NCI-H1417 (cell line): Measurements from ENCODE around the gene FLRT2.

ENCODE experiments used
- DNase-seq, 3 experiments: peaks; one replicate each; lab custom pipeline; 2025; lab: John Stamatoyannopoulos, UW

FLRT2 gene

GRCh38 chr14:85596562-85596961 is 66.6 kb downstream of the FLRT2 start:
- peak in 2 of 3 experiments; percentile 69 to 91 for DNase-seq

DNA sequence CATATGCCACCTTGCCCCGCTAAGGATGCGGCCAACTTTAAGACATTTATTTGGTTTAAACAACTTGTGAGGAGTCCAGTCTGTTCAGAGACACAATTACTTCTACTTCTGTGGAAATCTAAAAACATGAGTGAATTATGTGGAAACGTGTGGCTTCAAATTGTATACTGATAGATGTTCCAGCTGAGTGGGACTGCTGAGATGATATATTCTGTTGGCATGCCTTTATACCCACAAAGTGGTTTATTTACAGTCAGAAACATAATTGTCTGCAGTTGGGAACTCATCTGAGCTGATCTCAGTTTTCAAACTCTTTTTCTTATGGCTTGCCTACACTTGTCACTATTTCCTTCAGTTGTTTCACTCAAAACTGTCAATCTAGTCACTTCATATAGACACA is 67.8 kb downstream of the FLRT2 start:
- peak in 1 of 3 experiments; percentile 28 for DNase-seq

- no peak for DNase-seq
Measured at GRCh38 chr14:85599939-85600338, 70.0 kb downstream of the FLRT2 start.

GRCh38 chr14:85601246-85601645 is 71.3 kb downstream of the FLRT2 start:
- peak; percentile 74 to 95 (median 85) for DNase-seq

DNA sequence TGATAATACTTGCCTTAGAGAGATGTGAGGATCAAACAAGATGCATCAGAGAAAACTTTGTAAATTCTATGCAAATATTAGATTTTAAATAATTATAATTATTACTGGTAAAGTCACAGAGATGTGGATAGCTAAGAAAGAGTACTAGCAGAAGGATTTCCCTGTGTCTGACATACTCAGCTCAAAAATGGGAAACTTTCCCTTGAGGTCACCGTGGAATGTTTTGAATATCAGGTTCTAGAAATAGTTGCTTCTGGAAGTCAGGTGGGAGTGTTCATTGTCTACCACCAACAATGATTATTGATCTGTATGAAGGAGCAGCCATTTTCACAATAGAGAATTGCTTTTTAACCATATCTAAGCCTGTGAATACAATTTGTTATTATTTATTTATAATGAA is 71.7 kb downstream of the FLRT2 start:
- DNase-seq, result no peak

DNA sequence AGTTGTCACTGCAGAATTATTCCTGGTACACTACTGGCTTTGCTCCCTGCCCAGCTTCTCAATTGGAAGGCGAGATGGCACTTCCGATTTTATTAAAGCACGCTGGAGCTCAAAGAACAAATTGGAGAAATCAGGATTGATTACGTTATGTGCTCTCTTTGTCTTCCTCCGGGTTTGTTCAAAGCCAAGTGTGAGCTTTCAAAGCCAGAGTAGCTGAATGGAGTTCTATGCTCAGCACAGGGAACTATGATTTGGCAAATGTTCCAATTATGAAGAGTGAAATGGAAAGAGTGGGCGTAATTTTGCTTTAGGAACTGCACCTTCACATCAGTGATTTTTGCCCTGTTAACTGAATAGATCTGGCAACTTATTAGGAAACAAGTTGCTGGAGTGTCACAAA is 72.4 kb downstream of the FLRT2 start:
- DNase-seq, result no peak

DNA sequence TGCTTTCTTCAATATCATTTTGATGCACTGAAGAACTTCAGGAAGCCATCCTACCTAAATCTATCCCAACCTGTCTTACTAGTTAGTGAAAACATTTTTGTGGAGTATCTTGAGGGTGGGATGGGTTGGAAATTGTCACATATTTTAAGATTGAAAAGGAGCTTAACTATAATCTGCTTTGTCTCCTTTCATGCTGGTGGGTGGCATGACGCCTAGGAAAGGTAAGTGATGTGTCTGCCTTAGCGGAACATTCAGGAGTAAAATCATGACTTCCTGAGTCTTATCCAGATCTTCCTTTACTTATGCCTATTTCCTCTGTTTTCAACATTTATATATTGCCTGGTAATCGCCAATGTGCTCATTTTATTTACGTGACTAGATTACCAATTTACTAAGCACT is 74.1 kb downstream of the FLRT2 start:
- DNase-seq, result no peak

DNA sequence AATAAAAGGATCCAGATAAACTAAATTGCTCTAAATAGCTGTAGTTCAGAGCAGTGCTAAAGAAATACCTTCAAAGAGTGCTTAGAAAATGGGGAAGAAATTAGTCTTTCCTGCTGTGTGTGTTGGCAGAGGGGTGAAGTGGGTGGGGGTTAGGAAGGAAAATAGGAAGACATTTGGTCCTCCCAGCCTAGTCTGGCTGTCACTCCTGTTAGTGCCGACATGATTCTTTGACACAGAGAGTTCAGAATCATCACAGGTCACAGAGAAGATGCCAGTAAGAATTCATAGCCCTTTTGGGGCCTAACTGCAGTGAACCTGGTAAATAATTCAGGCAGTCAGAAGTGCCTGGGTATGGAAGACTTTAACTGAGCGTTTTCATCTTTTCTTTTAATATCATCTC is 74.8 kb downstream of the FLRT2 start:
- no peak for DNase-seq

DNA sequence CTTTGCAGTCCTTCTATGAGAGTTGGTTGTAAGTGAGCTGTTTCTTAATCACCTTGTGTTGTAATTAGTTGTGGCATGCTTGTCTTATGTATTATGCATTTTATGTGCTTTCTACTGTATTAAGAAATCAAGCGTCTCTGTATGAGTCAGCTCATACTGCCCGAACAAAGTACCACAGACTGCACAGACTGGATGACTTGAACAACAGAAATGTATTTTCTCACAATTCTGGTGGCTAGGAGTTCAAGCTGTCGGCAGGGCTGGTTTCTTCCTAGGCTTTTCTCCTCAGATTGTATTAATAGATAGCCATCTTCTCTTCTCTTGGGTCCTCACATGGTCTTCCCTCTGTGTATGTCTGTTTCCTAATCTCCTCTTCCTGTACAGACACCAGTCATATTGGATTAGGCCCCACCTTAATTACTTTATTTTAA is 77.7 kb downstream of the FLRT2 start:
- no peak for DNase-seq

GRCh38 chr14:85613496-85613895 is 83.6 kb downstream of the FLRT2 start:
- no peak for DNase-seq

DNA sequence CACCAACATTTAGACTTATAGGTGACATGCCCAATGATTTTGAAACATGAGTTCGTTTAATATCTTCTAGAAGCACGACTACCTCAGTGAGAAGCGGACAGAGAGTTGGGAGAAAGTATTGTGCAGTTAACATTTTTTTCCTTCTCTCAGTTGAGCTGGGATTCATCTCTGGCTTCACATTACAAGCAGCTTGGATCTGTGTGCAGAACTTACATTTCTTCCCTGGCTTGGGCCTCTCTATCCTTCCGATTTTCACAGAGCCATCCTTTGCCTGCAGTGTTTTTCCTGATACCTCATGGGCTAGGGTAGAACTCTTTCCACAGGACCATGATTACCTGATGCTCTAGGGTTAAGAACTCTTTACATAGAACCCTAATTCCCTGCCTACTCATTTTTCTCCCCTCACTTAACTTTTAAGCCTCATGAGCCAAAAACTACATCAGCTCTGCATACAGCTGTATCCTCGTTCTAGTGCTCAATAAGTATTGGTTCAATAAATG is 86.5 kb downstream of the FLRT2 start:
- no peak for DNase-seq

- DNase-seq, result no peak
Measured at GRCh38 chr14:85616886-85617285, 86.9 kb downstream of the FLRT2 start.

GRCh38 chr14:85617791-85618190 is 87.8 kb downstream of the FLRT2 start:
- DNase-seq, result peak in 2 of 3 experiments; percentile 14 to 53

DNA sequence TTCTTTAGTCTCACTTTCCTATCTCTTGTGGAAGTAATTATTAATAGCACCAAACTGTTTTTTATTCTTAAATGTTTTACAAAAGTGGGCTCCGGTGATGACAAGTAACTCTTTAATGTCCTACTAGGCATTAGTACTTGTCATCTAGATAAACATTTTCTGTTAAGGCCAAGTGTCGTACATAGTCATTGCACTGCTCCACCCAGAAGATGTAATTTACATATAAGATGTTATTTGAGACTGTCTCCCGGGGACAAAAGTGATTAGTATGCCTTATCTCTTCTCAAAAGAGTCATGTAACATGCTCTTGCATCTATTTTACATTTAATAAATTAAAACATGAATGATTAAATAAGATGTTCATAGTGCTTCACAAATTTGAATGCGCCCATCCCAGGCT is 88.4 kb downstream of the FLRT2 start:
- no peak for DNase-seq

DNA sequence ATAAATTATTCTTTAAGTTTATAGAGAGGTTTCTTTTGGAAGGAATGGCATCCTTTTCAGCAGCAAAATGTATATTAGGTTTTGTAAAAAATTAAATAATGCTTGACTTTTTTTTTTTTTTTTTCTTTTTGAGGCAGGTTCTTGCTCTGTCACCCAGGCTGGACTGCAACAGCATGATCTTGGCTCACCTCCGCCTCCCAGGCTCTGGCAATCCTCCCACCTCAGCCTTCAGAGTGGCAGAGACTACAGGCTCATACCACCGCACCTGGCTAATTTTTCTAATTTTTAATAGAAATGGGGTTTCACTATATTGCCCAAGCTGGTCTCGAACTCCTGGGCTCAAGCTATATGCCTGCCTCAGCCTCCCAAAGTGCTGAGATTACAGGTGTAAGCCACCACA is 89.0 kb downstream of the FLRT2 start:
- DNase-seq, result no peak

- no peak for DNase-seq
Measured at GRCh38 chr14:85619851-85620250, 89.9 kb downstream of the FLRT2 start.

DNA sequence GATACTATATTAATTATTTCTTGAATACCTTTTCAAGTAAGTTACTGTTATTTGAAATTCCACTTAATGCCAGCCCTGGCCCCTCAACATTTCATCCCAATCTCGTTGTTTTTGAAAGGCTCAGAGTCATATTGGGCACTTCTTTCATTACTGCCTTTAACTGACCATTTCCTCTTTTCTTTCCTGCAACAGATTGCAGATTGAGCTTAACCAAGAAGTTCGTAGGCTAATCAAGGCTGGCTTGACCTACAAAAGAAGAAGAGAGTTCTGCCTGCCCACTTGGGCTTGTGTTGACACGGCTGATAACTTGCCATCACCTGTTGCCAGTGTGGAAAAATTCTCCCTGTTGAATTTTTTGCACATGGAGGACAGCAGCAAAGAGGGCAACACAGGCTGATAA is 91.0 kb downstream of the FLRT2 start:
- no peak for DNase-seq

DNA sequence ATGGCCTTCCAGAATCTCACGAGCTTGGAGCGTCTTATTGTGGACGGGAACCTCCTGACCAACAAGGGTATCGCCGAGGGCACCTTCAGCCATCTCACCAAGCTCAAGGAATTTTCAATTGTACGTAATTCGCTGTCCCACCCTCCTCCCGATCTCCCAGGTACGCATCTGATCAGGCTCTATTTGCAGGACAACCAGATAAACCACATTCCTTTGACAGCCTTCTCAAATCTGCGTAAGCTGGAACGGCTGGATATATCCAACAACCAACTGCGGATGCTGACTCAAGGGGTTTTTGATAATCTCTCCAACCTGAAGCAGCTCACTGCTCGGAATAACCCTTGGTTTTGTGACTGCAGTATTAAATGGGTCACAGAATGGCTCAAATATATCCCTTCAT is 92.2 kb downstream of the FLRT2 start:
- no peak for DNase-seq

DNA sequence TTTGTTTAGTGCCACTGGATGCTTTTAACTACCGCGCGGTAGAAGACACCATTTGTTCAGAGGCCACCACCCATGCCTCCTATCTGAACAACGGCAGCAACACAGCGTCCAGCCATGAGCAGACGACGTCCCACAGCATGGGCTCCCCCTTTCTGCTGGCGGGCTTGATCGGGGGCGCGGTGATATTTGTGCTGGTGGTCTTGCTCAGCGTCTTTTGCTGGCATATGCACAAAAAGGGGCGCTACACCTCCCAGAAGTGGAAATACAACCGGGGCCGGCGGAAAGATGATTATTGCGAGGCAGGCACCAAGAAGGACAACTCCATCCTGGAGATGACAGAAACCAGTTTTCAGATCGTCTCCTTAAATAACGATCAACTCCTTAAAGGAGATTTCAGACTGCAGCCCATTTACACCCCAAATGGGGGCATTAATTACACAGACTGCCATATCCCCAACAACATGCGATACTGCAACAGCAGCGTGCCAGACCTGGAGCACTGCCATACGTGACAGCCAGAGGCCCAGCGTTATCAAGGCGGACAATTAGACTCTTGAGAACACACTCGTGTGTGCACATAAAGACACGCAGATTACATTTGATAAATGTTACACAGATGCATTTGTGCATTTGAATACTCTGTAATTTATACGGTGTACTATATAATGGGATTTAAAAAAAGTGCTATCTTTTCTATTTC is 93.2 kb downstream of the FLRT2 start:
- DNase-seq, result no peak

DNA sequence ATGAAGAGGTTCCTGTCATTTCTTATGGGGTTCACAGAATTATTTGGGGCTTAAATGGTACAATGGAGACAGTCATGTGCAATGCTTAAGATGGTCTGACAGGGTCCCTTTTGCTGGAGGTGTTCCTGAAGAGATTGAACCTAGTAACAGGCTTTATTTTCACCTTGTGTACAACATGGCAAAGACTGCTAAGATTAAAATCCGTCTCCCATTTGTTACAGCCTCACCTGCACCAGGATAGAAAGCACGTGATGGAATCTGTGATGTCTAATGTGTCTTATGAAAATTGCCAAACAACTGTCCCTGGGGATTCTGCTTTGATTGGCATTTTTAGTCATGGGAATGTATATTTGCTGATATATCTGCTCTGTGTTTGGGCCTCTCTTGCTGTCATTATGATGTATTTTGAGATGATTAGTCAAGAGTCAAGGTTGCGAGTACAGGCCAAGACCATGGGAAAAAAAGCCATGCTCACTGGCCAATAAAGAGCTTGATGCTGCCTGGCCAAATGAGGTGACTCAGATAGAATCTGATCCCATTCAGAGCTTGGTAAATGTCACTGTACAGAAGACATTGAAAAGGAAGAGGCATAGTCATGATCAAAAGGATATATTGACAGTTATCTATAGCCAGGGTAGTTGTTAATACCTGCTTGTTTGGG is 96.1 kb downstream of the FLRT2 start:
- no peak for DNase-seq

GRCh38 chr14:85634205-85634604 is 104.3 kb downstream of the FLRT2 start:
- peak in 1 of 3 experiments; percentile 51 for DNase-seq

GRCh38 chr14:85644211-85644610 is 114.3 kb downstream of the FLRT2 start:
- DNase-seq, result no peak

DNA sequence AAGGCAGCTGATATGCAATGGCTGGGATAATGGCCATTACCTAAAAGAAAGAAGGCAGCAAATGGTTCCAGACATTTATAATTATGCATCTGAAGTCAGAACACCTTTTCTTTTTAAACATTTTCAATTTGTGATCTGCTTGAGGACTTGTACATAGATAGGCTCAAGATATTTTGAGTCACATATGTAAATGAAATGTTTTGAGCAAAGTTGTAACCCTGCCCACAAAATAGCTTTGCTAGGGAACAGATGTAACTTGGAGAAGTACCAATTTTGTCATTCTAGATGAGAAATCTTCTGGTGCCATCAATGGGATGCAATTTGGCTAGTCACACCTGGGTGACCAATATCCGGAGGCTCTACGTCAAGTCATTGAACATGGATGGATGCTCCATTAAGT is 123.1 kb downstream of the FLRT2 start:
- no peak for DNase-seq
